H1 (cell line): ENCODE results near the gene TTC28. TPM values are rescaled to one million over a fixed set of nuclear protein-coding genes. Genes with fewer than 3 reads are reported as not detected.

Source experiments
- BACH1 ChIP-seq: IDR thresholded peaks from 2 replicates; pipeline ENCODE4 v1.6.1; 2012; ENCODE audit warnings: low read length, improper control_type of control experiment
- CTCF ChIP-seq, 3 experiments: IDR thresholded peaks; 1 replicate in 2 of 3; 2 replicates in 1 of 3; pipeline versions ENCODE4 v1.5.1 to v1.6.1; 2011; ENCODE audit warnings: low read length in 3 of 3, mild to moderate bottlenecking in 3 of 3, inconsistent platforms in 2 of 3, low read depth in 1 of 3, moderate library complexity in 1 of 3; ENCODE audit not compliant: insufficient read depth in 1 of 3; ENCODE audit errors: control extremely low read depth in 1 of 3
- polyA plus RNA-seq, 7 experiments: library from polyadenylated mRNA; depleted of rRNA in 3 of 7; stranded (reverse) in 5 of 7; unstranded in 2 of 7; fragments of >200 nt in 5 of 7; fragments of 200-250 nt in 2 of 7; gene quantifications; 1 replicate in 5 of 7; 2 replicates in 1 of 7; 4 replicates in 1 of 7; pipeline versions ENCODE4 v1.2.1 to v1.2.3, GENCODE V29; 2011 to 2013; ENCODE audit warnings: missing spikeins in 2 of 7, mixed read lengths in 2 of 7
- total RNA-seq: library from RNA; stranded (reverse); fragmentation: NEBNext Ultra II Directional; extraction: Animal tissue kit (Norgen Biotek cat#: 25700); gene quantifications from 2 replicates; pipeline ENCODE4 v1.2.1, GENCODE V29; 2021

TTC28 gene
- total and polyA plus RNA-seq, 2 of the 8 experiments (the other 6 are each of a cell fraction or from before 2014, with no cell fraction given), result 2.6 to 12.6 TPM

GRCh38 chr22:28402539-28402938, 277.1 kb downstream of the TTC28 start (continued):
- TF ChIP-seq CTCF (IDR thresholded peaks at IDR 0.05; ENCODE audit: control extremely low read depth in 1 of 3, insufficient read depth in 1 of 3, low read depth in 1 of 3, low read length in 3 of 3) (no peak), BACH1 (no peak)
